Liver (tissue), 9 donors: ENCODE measurements around the gene CASZ1. TPM values are rescaled to one million over a fixed set of nuclear protein-coding genes. Genes with fewer than 3 reads are reported as not detected.

Source experiments
- DNase-seq: peaks from one replicate; pipeline ENCODE4 v3.0.0-alpha.2; 2017; ENCODE audit warnings: low spot score
- H3K27ac ChIP-seq, 2 donors: one replicate each; pipeline ENCODE4 v1.7.0; 2013; ENCODE audit warnings: inconsistent platforms in 2 of 2, low read length in 2 of 2, control low read depth in 1 of 2, low read depth in 1 of 2, mild to moderate bottlenecking in 1 of 2
- H3K27me3 ChIP-seq, 4 donors: one replicate each; pipeline versions ENCODE4 v1.6.1 to v1.7.0; 2013; ENCODE audit warnings: low read length in 3 of 4, inconsistent platforms in 1 of 4, mild to moderate bottlenecking in 1 of 4, moderate library complexity in 1 of 4; ENCODE audit not compliant: control insufficient read depth in 4 of 4, insufficient read depth in 4 of 4
- H3K36me3 ChIP-seq, 4 donors: one replicate each; pipeline versions ENCODE4 v1.6.1 to v1.7.0; 2013; ENCODE audit warnings: low read length in 3 of 4, mild to moderate bottlenecking in 3 of 4, low read depth in 1 of 4, moderate library complexity in 1 of 4; ENCODE audit not compliant: control insufficient read depth in 4 of 4, insufficient read depth in 3 of 4
- H3K4me1 ChIP-seq, 4 donors: one replicate each; pipeline versions ENCODE4 v1.6.1 to v1.7.0; 2013; ENCODE audit warnings: low read length in 3 of 4, mild to moderate bottlenecking in 3 of 4, moderate library complexity in 1 of 4; ENCODE audit not compliant: control insufficient read depth in 4 of 4, insufficient read depth in 4 of 4
- H3K4me3 ChIP-seq, 3 donors: one replicate each; pipeline versions ENCODE4 v1.6.1 to v1.7.0; 2013; ENCODE audit warnings: low read length in 3 of 3, control low read depth in 1 of 3, low read depth in 1 of 3, mild to moderate bottlenecking in 1 of 3
- H3K9ac ChIP-seq, 2 donors: one replicate each; pipeline ENCODE4 v1.7.0; 2013; ENCODE audit warnings: low read length in 2 of 2, mild to moderate bottlenecking in 2 of 2, moderate library complexity in 2 of 2, control low read depth in 1 of 2, low read depth in 1 of 2
- H3K9me3 ChIP-seq, 4 donors: one replicate each; pipeline versions ENCODE4 v1.6.1 to v1.7.0; 2013; ENCODE audit warnings: low read length in 3 of 4; ENCODE audit not compliant: control insufficient read depth in 4 of 4
- ATF3 ChIP-seq: IDR thresholded peaks from 2 replicates; pipeline ENCODE4 v1.6.1; 2016; ENCODE audit warnings: antibody characterized with exemption
- EGR1 ChIP-seq, 2 donors: IDR thresholded peaks; 2 replicates each; pipeline ENCODE4 v1.6.1; 2016 to 2018; ENCODE audit warnings: antibody characterized with exemption in 2 of 2, low read depth in 2 of 2
- FOXA1 ChIP-seq: IDR thresholded peaks from 2 replicates; pipeline ENCODE4 v1.6.1; 2016; ENCODE audit warnings: antibody characterized with exemption
- FOXA2 ChIP-seq: IDR thresholded peaks from 2 replicates; pipeline ENCODE4 v1.6.1; 2016; ENCODE audit warnings: antibody characterized with exemption
- GABPA ChIP-seq, 2 donors: IDR thresholded peaks in 1 of 2; conservative IDR thresholded peaks in 1 of 2; 2 replicates each; pipeline ENCODE4 v1.6.1; 2016; ENCODE audit warnings: antibody characterized with exemption in 2 of 2, mild to moderate bottlenecking in 1 of 2, moderate library complexity in 1 of 2
- HNF4A ChIP-seq, 2 donors: conservative IDR thresholded peaks; 2 replicates each; pipeline ENCODE4 v1.6.1; 2016; ENCODE audit warnings: antibody characterized with exemption in 2 of 2, mild to moderate bottlenecking in 2 of 2
- HNF4G ChIP-seq: IDR thresholded peaks from 2 replicates; pipeline ENCODE4 v1.6.1; 2016; ENCODE audit warnings: antibody characterized with exemption
- JUND ChIP-seq, 2 donors: IDR thresholded peaks; 2 replicates each; pipeline ENCODE4 v1.6.1; 2016; ENCODE audit warnings: antibody characterized with exemption in 2 of 2
- MAX ChIP-seq: IDR thresholded peaks from 2 replicates; pipeline ENCODE4 v1.6.1; 2016; ENCODE audit warnings: antibody characterized with exemption
- NR2F2 ChIP-seq: IDR thresholded peaks from 2 replicates; pipeline ENCODE4 v1.6.1; 2016; ENCODE audit warnings: antibody characterized with exemption
- RAD21 ChIP-seq, 2 donors: IDR thresholded peaks; 2 replicates each; pipeline ENCODE4 v1.6.1; 2016; ENCODE audit warnings: antibody characterized with exemption in 2 of 2, mild to moderate bottlenecking in 2 of 2
- REST ChIP-seq: IDR thresholded peaks from 2 replicates; pipeline ENCODE4 v1.6.1; 2016; ENCODE audit warnings: antibody characterized with exemption, mild to moderate bottlenecking
- RXRA ChIP-seq, 2 donors: IDR thresholded peaks; 2 replicates each; pipeline ENCODE4 v1.6.1; 2017 to 2018; ENCODE audit warnings: antibody characterized with exemption in 2 of 2, mild to moderate bottlenecking in 1 of 2
- SP1 ChIP-seq: IDR thresholded peaks from 2 replicates; pipeline ENCODE4 v1.6.1; 2018; ENCODE audit warnings: antibody characterized with exemption, mild to moderate bottlenecking
- TAF1 ChIP-seq: conservative IDR thresholded peaks from 2 replicates; pipeline ENCODE4 v1.6.1; 2016; ENCODE audit warnings: antibody characterized with exemption, mild to moderate bottlenecking
- YY1 ChIP-seq: IDR thresholded peaks from 2 replicates; pipeline ENCODE4 v1.6.1; 2016; ENCODE audit warnings: antibody characterized with exemption, mild to moderate bottlenecking
- WGBS: extraction: QIAGEN DNeasy Blood & Tissue Kit; methylation state at CpG from one replicate; pipeline ENCODE4 v1.1.7; 2013; 5-methylcytosine and 5-hydroxymethylcytosine counted together
- polyA plus RNA-seq, 2 donors: library from polyadenylated mRNA; stranded (reverse) in 1 of 2; unstranded in 1 of 2; fragments of 200-250 nt in 1 of 2; fragments of >200 nt in 1 of 2; fragmentation: Nextera tagmentation in 1 of 2; extraction: Ambion mirVana in 1 of 2; gene quantifications; one replicate each; pipeline versions ENCODE4 v1.2.1 to v1.2.3, GENCODE V29; 2013 to 2015
- total RNA-seq, 2 donors: library from RNA; depleted of rRNA; stranded (reverse); fragments of >200 nt; gene quantifications; one replicate each; pipeline ENCODE4 v1.2.3, GENCODE V29; 2014
- TF ChIP-seq, protein P1 (sequence below): fragments of 150-350 bp; IDR thresholded peaks from 2 replicates; pipeline ENCODE4 v1.5.1; 2017; ENCODE audit warnings: improper control_type of control experiment, low read depth, low read length; ENCODE audit not compliant: missing input control
- TF ChIP-seq, protein P2 (sequence below): IDR thresholded peaks from 2 replicates; pipeline ENCODE4 v1.6.1; 2016; ENCODE audit warnings: antibody characterized with exemption
- donor health status: healthy.
- donor health status: healthy.
- donor health status: healthy.
- donor health status: healthy.
- donor health status: healthy.

The CASZ1 gene
- total and polyA plus RNA-seq, 4 donors: 1.0 to 3.5 (median 1.9) TPM

GRCh38 chr1:10705953-10706352, 90.5 kb downstream of the CASZ1 start:
- no peaks in the 10 kb centered on the region for H3K36me3 ChIP-seq
- TF ChIP-seq NR2F2: no peak
- TF ChIP-seq FOXA2: no peak
- TF ChIP-seq HNF4A (conservative IDR thresholded peaks at IDR 0.05): no peak
- no peak for TF ChIP-seq MAX
- TF ChIP-seq TAF1: no peak
- no peak for TF ChIP-seq ATF3
- no peak for TF ChIP-seq SP1
- no peak for TF ChIP-seq RAD21 (IDR thresholded peaks at IDR 0.05)
- no peak for TF ChIP-seq YY1
- TF ChIP-seq FOXA1: no peak
- H3K9me3 ChIP-seq: no peaks in the 10 kb centered on the region
- H3K4me1 ChIP-seq: no peaks in the 10 kb centered on the region
- no peak for DNase-seq
- H3K27me3 ChIP-seq: no peaks in the 10 kb centered on the region
- 96% methylated on average over 13 of the region's 13 CpGs for WGBS
- H3K4me3 ChIP-seq: no peak overlapping the region
- no peak overlapping the region for H3K9ac ChIP-seq
- no peak overlapping the region for H3K27ac ChIP-seq

GRCh38 chr1:10704368-10704882, 92.0 kb downstream of the CASZ1 start:
- H3K9ac ChIP-seq: no peak overlapping the region
- DNase-seq: no peak
- no peak overlapping the region for H3K27ac ChIP-seq
- no peaks in the 10 kb centered on the region for H3K27me3 ChIP-seq
- no peaks in the 10 kb centered on the region for H3K9me3 ChIP-seq
- 46% methylated on average over 44 of the region's 44 CpGs for WGBS
- H3K36me3 ChIP-seq: no peaks in the 10 kb centered on the region
- no peaks in the 10 kb centered on the region for H3K4me1 ChIP-seq
- TF ChIP-seq MAX (no peak), ATF3 (no peak), FOXA2 (no peak), GABPA (IDR thresholded peaks at IDR 0.05 in 1 of 2, conservative IDR thresholded peaks at IDR 0.05 in 1 of 2) (no peak)
- H3K4me3 ChIP-seq: no peak overlapping the region

- Histone ChIP-seq H3K36me3 (no peaks in the 10 kb centered on the region), H3K4me1 (no peaks in the 10 kb centered on the region), H3K9me3 (no peaks in the 10 kb centered on the region), H3K27ac (no peak overlapping the region), H3K4me3 (no peak overlapping the region), H3K27me3 (no peaks in the 10 kb centered on the region), H3K9ac (no peak overlapping the region)
- 97% methylated on average over 8 of the region's 8 CpGs for WGBS
- TF ChIP-seq HNF4A (conservative IDR thresholded peaks at IDR 0.05) (no peak), FOXA1 (no peak), RXRA (IDR thresholded peaks at IDR 0.05) (no peak), JUND (IDR thresholded peaks at IDR 0.05) (no peak), SP1 (no peak), YY1 (no peak), RAD21 (IDR thresholded peaks at IDR 0.05) (no peak), TAF1 (no peak), REST (no peak), EGR1 (IDR thresholded peaks at IDR 0.05; ENCODE audit: low read depth in 2 of 2) (no peak), GABPA (IDR thresholded peaks at IDR 0.05 in 1 of 2, conservative IDR thresholded peaks at IDR 0.05 in 1 of 2) (no peak), ATF3 (no peak), FOXA2 (no peak), HNF4G (no peak)
- TF ChIP-seq, protein P1, sequence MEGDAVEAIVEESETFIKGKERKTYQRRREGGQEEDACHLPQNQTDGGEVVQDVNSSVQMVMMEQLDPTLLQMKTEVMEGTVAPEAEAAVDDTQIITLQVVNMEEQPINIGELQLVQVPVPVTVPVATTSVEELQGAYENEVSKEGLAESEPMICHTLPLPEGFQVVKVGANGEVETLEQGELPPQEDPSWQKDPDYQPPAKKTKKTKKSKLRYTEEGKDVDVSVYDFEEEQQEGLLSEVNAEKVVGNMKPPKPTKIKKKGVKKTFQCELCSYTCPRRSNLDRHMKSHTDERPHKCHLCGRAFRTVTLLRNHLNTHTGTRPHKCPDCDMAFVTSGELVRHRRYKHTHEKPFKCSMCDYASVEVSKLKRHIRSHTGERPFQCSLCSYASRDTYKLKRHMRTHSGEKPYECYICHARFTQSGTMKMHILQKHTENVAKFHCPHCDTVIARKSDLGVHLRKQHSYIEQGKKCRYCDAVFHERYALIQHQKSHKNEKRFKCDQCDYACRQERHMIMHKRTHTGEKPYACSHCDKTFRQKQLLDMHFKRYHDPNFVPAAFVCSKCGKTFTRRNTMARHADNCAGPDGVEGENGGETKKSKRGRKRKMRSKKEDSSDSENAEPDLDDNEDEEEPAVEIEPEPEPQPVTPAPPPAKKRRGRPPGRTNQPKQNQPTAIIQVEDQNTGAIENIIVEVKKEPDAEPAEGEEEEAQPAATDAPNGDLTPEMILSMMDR: no peak
- TF ChIP-seq, protein P2, sequence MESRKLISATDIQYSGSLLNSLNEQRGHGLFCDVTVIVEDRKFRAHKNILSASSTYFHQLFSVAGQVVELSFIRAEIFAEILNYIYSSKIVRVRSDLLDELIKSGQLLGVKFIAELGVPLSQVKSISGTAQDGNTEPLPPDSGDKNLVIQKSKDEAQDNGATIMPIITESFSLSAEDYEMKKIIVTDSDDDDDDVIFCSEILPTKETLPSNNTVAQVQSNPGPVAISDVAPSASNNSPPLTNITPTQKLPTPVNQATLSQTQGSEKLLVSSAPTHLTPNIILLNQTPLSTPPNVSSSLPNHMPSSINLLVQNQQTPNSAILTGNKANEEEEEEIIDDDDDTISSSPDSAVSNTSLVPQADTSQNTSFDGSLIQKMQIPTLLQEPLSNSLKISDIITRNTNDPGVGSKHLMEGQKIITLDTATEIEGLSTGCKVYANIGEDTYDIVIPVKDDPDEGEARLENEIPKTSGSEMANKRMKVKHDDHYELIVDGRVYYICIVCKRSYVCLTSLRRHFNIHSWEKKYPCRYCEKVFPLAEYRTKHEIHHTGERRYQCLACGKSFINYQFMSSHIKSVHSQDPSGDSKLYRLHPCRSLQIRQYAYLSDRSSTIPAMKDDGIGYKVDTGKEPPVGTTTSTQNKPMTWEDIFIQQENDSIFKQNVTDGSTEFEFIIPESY: no peak
- DNase-seq: no peak
These were observed 92.7 kb downstream of the CASZ1 start for GRCh38 chr1:10703702-10704101.
